GM12878 (cell line): Measurements from ENCODE around the gene SLC6A2.

Source experiments
- NRF1 ChIP-seq: conservative IDR thresholded peaks from 2 replicates; pipeline ENCODE4 v1.6.1; 2011; ENCODE audit warnings: mild to moderate bottlenecking, low read depth, low read length, improper control_type of control experiment
- SMAD1 ChIP-seq: fragments of 450-650 bp; IDR thresholded peaks from 2 replicates; pipeline ENCODE4 v1.6.1; 2018; ENCODE audit warnings: mild to moderate bottlenecking, low read depth; ENCODE audit not compliant: partially characterized antibody
- USF1 ChIP-seq: IDR thresholded peaks from 2 replicates; pipeline ENCODE4 v1.6.1; 2011; ENCODE audit warnings: borderline replicate concordance, low read depth, mild to moderate bottlenecking, moderate library complexity, mixed read lengths, low read length; ENCODE audit not compliant: insufficient read depth; ENCODE audit errors: extremely low read length
- YY1 ChIP-seq: IDR thresholded peaks from 2 replicates; pipeline ENCODE4 v1.6.1; 2011; ENCODE audit warnings: low read depth, mild to moderate bottlenecking, low read length

GRCh38 chr16:55663225-55663624 lies 7.4 kb downstream of the SLC6A2 start:
- TF ChIP-seq USF1 = no peak
- no peak for TF ChIP-seq YY1
- no peak for TF ChIP-seq SMAD1
- no peak for TF ChIP-seq NRF1
